ENCODE data around the gene PITPNM2. TPM values are rescaled to one million over a fixed set of nuclear protein-coding genes. Genes with fewer than 3 reads are reported as not detected.
A peak's percentile ranks its signal among the peaks of the same experiment; 100 is the strongest.

The PITPNM2 gene
- total RNA-seq, 2 donors from 2014 or later, result 7.9 to 14.3 TPM

GRCh38 chr12:123131291-123131832, 19.5 kb downstream of the PITPNM2 start:
- no peak for DNase-seq (ENCODE audit: low spot score)
- Histone ChIP-seq H3K36me3 (no peaks in the 10 kb centered on the region), H3K27me3 (replicated peaks; ENCODE audit: insufficient read depth) (no peaks in the 10 kb centered on the region), H3K4me1 (ENCODE audit: control insufficient read depth in 1 of 2, low read depth in 2 of 2) (peaks cover 5 to 10% of the 10 kb centered on the region in 2 donors), H3K4me3 (no peak overlapping the region), H3K27ac (no peak overlapping the region), H3K9me3 (no peaks in the 10 kb centered on the region)
- no peak for ATAC-seq (ENCODE audit: insufficient number of reproducible peaks, low FRiP score, low read depth)
- TF ChIP-seq CTCF (IDR thresholded peaks at IDR 0.05), result no peak

- Histone ChIP-seq H3K4me3 (no peak overlapping the region), H3K27me3 (replicated peaks; ENCODE audit: insufficient read depth) (no peaks in the 10 kb centered on the region), H3K27ac (no peak overlapping the region), H3K4me1 (ENCODE audit: control insufficient read depth in 1 of 2, low read depth in 2 of 2) (peaks cover 9 to 15% of the 10 kb centered on the region in 2 donors), H3K36me3 (no peaks in the 10 kb centered on the region), H3K9me3 (no peaks in the 10 kb centered on the region)
- ATAC-seq (ENCODE audit: insufficient number of reproducible peaks, low FRiP score, low read depth), result no peak
- no peak for TF ChIP-seq CTCF (IDR thresholded peaks at IDR 0.05)
- no peak for DNase-seq (ENCODE audit: low spot score)
Measured at GRCh38 chr12:123129621-123130020, 21.3 kb downstream of the PITPNM2 start.

GRCh38 chr12:123127182-123127495, 23.8 kb downstream of the PITPNM2 start:
- Histone ChIP-seq H3K9me3 (no peaks in the 10 kb centered on the region), H3K4me1 (ENCODE audit: control insufficient read depth in 1 of 2, low read depth in 2 of 2) (peaks cover 9 to 15% of the 10 kb centered on the region in 2 donors), H3K27me3 (replicated peaks; ENCODE audit: insufficient read depth) (no peaks in the 10 kb centered on the region), H3K4me3 (no peak overlapping the region), H3K36me3 (no peaks in the 10 kb centered on the region), H3K27ac (no peak overlapping the region)
- ATAC-seq (ENCODE audit: insufficient number of reproducible peaks, low FRiP score, low read depth) (no peak), DNase-seq (ENCODE audit: low spot score) (no peak)
- TF ChIP-seq CTCF (IDR thresholded peaks at IDR 0.05), result no peak

- TF ChIP-seq CTCF (IDR thresholded peaks at IDR 0.05), result no peak
- no peaks in the 10 kb centered on the region for H3K9me3 ChIP-seq
- no peaks in the 10 kb centered on the region for H3K27me3 ChIP-seq (replicated peaks; ENCODE audit: insufficient read depth)
- DNase-seq (ENCODE audit: low spot score) (no peak), ATAC-seq (ENCODE audit: insufficient number of reproducible peaks, low FRiP score, low read depth) (peak; percentile 41)
- peaks cover 9 to 15% of the 10 kb centered on the region in 2 donors for H3K4me1 ChIP-seq (ENCODE audit: control insufficient read depth in 1 of 2, low read depth in 2 of 2)
- H3K4me3 ChIP-seq, result no peak overlapping the region
- no peaks in the 10 kb centered on the region for H3K36me3 ChIP-seq
- no peak overlapping the region for H3K27ac ChIP-seq
Measured at GRCh38 chr12:123126294-123127181, 24.4 kb downstream of the PITPNM2 start.

- ATAC-seq (ENCODE audit: insufficient number of reproducible peaks, low FRiP score, low read depth) (no peak), DNase-seq (ENCODE audit: low spot score) (no peak)
- Histone ChIP-seq H3K27ac (no peak overlapping the region), H3K27me3 (replicated peaks; ENCODE audit: insufficient read depth) (no peaks in the 10 kb centered on the region), H3K9me3 (no peaks in the 10 kb centered on the region), H3K4me3 (no peak overlapping the region), H3K4me1 (ENCODE audit: control insufficient read depth in 1 of 2, low read depth in 2 of 2) (peaks cover 9 to 21% of the 10 kb centered on the region in 2 donors), H3K36me3 (no peaks in the 10 kb centered on the region)
- no peak for TF ChIP-seq CTCF (IDR thresholded peaks at IDR 0.05)
Measured at GRCh38 chr12:123122626-123123025, 28.3 kb downstream of the PITPNM2 start.
